ELF-1 (cell line): ENCODE data around the gene IQCE.

ENCODE experiments used
- DNase-seq: peaks from one replicate; pipeline ENCODE4 v3.0.0-alpha.2; 2016; ENCODE audit warnings: low read depth, low spot score

The IQCE gene

DNA sequence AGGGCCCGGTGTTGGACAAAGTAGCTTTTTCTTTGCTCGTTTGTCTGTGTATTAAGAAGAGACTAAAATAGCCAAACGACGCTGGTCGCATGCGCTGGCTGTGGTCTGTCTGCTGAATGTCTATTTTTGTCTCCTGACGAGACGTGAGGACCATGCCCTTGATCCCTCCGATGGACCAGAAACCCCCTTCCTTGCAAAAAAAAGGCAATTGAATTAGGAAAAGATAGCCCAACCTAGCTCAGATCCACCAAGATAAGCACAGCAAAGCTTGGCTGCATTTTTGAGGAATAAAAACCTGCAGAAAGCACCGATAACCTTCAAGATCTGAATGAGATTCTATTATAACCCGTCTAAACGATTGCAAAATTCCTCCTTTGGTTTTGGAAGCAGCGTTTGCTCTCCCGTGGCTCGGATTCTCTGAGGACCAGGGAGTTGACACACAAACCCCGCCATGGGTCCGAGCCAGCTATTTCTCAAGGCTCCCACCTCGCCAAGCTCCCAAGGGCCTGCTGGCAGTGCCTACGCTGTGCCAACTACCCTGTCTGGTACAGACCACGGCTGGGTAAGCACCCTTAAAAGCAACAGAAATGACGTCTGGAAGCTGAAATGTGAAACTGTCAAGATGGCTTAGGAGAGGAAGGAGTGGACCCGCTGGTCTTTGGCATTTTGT, 55.3 kb downstream of the IQCE start:
- no peak for DNase-seq

DNA sequence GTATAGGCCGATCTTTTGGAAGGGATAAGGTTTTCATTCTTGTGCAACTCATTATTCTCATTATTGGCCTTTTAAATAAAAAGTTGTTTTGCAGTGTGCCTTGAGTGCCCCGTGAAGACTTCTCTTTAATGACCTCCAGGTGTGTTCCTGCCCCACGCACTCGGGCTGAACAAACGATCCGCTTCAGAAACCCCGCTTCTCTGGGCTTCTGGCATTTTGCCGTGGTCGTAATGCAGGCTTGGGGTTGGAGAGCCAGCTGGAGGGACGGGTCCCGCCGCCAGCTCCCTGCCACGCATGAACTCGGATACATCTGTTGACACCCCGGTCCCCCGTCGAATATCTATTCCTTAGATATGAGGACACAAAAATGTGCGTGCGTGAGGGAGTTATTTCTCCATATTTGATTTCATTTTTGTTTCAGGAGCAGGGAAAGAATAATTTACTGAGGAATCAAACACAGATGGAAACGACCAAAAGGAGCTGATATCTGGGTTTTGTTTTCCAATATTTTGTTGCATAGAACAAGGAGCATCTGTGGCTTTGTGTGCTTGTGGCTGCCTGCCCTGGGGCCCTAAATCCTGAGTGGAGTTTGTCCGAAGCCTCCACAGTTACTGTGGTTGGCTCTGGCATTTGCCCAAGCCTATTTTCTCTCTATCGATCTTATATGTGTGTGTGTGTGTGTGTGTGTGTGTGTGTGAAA, 56.0 kb downstream of the IQCE start:
- no peak for DNase-seq

DNA sequence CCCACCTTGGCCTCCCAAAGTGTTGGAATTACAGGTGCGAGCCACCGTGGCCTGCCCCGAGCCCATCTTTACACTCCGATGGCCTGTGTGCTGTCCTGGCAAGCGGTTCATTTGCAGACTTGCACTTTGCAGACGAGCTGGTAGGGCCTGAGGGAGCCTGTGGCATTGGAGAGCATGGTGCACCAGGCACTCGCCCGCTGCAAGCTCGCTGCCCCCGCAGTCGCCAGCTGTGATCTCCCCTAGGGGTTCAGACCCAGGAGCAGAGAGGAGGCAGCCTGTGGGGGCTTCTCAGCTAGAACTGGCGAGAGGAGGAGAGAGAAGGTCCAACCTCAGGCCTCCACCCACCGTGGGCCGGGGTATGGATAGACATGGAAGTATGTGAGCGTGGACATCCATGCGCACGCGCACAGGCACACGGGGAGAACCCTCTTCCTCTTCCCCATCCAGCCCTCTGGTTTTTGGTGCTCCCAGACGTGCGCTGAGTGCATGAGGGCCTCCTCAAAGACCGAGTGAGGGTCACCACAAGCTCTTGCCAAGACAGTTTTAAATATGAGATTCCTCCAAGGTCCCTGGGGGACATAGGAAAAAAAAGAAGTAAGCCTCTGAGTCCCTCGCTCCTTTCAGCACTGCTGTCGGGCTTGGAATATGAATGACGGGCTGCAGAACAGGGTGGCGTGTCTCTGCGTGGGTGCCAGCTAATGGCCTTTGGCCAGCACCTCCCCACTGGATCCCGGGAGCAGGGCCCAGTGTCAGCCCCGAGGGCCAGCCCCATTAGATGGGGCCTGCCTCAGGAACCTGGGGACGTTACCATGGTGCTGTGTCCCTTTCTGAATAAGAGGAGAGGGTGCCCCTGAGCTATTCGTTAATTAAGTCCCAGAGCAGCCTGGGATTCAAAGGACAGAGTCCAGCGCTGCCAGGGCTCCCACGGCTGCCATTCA, 57.9 kb downstream of the IQCE start:
- DNase-seq = peak; percentile 51

DNA sequence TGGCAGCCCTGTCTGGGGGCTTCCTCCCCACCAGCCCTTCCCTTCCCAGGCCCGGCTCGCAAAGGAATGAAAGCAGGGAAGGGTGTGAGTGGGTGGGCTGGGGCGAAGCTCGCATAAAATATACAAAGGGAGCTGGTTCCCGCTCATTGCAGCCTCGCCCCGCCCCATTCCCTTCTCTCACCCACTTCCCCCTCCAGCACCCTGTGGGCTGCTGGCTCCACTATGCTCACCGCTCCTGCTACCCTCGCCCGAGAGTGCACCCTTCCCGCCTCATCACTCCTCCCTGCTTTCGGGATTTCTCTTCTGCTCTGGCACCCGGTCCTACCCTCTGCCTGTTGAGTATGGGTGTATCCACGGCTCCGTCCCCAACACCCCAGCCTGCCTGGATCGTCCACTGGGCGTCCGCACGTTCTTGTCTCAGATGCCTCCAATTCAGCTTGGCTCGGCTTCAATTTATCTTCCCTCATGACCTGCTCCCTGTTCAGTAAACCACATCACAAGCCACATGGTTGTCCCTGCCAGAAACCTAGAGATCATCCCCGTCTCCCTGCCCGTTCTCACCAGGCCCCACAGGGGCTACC, 58.6 kb downstream of the IQCE start:
- DNase-seq = no peak

DNA sequence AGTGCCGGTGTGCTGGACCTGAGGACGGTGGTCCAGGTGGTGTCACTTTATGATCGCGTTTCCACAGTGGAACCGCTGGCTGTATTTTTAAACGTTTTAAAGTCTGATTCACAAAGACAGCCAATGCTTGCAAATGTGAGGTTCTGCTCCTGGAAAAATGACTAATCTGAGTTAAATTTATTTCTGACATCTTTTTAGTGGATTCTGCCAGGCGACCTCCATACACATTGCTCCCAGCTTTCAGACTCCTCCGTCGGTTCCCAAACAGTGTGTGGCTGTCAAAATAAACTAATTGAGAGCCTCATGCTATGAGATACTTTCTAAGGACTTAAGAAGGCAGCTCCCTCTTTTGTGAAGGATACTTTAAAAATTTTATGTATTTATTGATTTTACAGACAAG, 60.3 kb downstream of the IQCE start:
- DNase-seq = no peak

DNA sequence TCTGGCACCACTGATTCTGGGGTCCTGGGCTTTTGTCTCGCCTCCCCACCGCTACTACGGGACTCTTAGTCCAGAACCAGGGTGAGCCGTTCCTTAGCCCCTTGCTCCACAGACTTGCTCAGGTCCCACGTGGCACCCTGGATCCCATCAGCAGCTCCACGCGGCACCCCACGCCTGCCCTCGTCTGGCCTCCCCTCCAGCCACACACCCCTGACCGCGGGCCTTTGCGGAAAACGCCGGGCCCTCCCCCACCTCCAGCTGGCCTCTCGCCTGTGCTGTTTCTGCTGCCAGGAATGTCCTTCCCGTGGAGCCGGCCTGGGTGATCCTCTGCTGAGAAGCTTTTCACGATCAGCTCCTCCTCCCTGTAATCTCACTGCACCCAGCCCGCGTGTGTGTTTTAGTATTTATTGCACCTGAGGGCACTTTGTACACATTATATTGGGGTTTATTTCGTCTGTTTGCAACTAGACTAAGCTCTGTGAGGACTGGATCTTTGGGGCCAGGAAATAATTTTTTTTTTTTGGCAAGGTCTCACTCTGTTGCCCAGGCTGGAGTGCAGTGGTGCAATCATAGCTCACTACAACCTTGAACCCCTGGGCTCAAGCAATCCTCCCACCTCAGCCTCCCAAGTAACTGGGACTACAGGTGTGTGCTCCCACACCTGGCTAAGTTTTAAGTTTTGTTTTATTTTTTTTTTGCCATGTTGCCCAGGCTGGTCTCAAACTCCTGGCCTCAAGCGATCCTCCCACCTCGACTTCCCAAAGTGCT, 62.5 kb downstream of the IQCE start:
- peak; percentile 56 for DNase-seq

DNA sequence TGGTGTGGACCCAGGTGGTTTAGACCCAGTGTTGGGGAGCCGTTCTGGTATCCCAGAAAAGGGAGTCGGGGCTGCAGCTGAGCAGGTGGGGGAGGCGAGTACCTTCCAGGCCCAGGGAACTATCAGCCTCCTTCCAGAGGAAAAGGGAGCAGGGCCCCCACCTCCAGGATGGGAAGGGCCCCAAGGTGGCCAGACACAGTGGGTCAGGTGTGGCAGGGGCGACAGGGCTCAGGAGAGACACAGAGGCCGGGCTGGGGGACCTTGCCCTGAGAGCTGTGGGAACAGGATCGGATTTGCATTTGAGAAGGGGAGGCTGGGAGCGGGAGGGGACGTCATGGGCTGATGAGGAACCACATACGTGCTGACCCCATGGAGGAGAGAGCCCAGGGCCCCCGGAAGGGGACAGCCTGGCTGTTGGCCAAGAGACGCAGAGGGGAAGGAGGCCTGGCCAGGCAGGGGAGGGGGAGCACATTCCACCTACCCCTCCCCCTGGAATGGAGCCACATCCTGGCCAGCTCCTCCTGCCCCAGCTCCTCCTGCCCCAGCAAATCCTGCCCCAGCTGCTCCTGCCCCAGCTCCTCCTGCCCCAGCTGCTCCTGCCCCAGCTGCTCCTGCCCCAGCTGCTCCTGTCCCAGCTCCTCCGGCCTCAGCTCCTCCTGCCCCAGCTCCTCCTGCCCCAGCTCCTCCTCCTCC, 63.3 kb downstream of the IQCE start:
- peak; percentile 71 for DNase-seq

DNA sequence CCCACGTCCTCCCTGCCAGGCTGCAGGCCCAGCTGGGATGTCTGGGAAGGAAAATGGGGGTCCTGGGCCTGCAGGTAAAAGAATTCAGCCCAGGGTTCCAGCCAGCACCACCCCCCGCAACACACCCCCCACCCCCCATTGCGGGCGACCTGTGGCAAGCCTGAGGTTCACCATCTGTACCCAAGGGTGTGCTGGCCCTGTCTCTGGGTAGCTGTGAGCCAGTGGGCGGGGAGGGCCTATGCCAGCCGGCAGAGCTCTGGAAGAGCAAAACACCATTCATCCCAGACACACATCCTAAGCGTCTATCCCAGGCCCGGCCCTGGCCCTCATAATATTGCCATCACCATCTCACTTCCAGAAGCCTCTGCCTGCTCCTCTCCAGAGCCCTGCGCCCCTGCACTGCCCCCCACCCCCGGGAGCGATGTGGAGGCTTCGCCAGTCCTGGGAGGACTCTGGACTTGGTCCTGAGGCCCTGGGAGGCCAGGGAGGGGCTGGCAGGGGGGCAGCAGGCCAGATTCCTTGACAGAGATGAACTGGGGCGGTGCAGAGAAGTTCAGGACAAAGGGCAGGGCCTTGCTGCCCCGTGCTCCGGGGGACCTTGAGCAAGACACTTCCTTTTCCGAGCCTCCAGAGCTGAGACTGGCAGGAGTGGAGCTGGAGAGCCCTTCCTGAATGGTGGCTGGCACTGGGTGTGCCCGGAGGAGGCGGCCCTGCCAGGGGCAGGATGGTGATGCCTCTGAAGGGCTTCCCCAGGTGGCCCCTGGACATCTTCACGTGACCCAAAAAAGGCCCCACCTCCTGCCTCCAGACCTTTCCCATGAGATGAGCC, 64.3 kb downstream of the IQCE start:
- no peak for DNase-seq

DNA sequence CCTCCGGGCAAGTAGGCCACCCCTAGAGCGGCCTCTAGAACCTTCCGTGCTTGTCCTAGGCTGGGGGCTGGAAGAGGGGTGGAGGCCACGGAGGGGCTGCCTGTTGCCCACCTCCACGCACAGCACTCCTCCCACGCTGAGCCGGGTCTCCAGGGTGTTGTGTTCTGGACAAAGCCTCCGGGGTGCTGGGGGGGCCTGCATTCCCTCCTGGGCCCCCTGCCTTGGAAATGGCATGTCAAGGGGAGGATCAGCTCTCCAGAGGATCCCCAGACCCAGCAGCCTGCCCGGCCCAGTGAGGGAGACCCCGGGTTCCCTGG, 64.9 kb downstream of the IQCE start:
- no peak for DNase-seq

DNA sequence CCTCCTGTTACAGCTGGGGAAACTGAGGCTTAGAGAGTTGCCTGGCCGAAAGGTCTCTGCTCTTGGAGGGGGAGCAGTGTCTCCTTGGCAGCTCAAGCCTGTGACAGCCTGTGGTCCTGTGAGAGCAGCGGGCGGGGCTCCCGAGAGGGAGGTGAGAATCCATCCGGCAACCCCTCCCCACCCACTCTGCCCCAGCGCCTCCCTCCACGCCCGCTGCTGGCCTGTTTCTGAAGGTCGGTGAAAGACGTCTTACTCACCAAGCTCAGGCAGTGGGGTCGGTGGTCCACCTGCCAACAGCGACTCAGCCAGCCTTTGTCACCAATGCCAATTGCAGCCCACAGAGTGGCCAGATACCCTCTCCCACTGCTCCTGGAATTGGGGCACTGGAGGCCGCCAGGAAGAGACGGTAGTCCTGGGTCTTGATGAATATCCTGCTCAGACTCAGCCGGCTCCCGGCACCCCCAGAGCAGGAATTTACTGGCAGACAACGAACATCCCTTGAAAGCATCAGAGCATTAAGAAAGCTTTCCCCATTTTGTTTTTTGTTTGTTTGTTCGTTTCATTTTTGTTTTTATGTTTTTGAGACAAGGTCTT, 65.6 kb downstream of the IQCE start:
- DNase-seq = no peak

DNA sequence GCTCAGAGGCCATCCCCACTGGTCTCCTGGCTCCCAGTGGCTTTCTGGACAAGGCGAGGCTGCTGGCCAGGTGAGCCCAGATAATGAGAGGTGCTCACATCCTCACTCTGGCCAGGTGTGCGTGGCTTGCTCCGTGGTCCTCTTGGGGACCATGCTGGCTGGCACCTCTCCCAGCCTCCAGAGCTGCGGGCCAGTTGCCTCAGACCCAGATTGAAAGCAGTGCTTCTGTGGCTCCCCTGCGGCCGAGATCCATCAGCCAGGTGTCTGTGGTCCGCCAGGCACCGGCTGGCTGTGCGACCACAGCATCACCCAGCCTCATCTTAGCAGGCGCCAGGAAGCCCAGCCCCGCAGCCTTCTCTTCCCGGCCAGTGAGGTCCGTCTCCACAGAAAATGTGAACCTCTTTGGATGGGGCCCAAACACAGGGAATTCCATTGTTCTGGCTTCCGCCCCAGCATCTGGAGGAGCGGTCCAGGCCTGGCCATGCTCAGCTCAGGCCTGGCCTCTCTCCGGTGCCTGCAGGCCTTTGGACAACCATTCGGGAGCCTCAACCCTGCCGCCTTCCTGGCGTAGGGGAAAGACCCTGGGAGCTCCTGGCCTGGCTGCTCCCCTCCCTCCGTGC, 67.8 kb downstream of the IQCE start:
- no peak for DNase-seq

DNA sequence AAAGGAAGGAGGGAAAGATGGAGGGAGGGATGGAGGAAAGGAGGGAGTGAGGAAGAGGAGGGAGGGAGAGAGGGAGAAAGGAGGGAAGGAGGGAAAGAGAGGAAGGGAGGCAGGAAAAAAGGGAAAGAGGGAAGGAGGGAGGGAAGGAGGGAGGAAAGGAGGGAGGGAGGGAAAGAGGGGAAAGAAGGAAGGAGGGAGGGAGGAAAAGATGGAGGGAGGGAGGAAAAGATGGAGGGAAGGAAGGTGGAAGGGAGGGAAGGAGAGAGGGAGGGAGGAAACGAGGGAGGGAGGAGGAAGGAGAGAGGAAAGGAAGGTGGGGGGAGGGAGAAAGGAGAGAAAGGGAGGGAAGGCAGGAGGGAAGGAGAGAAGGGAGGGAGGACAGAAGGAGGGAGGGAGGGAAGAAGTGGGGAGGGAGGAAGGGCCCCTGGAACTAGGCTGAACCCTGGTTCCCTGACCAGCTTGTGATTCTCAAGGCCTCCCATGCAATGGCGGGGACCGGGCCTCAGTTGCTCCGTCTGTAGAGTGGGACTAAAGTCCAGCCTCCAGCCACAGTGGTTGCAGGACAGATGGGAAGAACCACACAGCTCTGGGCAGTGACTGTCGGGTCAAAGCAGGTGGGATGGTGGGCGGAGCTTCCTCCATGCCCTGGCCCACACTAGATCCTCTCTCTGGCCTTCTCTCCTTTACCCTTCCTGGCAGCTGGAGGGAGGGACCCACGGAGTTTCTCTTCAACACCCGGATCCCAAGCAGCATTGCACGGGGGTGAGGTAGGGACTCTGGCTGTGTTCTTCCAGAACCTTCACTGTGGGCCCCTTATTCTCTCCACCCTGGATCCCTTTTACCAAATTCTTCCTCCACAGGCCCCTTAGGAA, 68.7 kb downstream of the IQCE start:
- DNase-seq = no peak

DNA sequence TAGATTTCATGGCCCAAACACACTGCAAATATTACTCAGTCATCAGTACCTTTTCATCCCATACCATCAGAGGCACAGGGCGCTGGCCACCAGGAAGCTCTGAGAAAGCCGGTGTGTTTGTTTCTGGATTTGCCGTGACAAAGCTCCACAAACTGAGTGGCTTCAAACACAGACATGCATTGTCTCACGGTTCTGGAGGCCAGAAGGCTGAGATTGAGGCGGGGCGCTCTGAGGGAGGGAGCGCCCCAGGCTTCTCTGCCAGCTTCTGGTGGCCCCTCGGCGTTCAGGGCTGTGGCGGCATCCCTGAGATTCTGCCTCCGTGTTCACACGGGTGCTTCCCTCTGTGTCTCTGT, 69.3 kb downstream of the IQCE start:
- DNase-seq = no peak

DNA sequence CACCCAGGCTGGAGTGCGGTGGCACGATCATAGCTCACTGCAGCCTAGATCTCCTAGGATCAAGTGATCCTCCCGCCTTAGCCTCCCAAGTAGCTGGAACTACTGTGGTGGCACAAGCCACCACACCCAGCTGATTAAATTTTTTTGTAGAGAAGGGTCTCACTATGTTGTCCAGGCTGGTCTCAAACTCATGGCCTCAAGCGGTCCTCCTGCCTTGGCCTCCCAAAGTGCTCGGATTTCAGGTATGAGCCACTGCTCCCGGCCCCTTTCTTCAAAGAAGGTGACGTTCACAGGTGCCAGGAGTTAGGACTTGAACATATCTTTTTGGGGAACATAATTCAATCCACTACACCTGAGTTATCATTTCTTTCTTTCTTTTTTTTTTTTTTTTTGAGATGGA, 70.1 kb downstream of the IQCE start:
- DNase-seq = no peak

DNA sequence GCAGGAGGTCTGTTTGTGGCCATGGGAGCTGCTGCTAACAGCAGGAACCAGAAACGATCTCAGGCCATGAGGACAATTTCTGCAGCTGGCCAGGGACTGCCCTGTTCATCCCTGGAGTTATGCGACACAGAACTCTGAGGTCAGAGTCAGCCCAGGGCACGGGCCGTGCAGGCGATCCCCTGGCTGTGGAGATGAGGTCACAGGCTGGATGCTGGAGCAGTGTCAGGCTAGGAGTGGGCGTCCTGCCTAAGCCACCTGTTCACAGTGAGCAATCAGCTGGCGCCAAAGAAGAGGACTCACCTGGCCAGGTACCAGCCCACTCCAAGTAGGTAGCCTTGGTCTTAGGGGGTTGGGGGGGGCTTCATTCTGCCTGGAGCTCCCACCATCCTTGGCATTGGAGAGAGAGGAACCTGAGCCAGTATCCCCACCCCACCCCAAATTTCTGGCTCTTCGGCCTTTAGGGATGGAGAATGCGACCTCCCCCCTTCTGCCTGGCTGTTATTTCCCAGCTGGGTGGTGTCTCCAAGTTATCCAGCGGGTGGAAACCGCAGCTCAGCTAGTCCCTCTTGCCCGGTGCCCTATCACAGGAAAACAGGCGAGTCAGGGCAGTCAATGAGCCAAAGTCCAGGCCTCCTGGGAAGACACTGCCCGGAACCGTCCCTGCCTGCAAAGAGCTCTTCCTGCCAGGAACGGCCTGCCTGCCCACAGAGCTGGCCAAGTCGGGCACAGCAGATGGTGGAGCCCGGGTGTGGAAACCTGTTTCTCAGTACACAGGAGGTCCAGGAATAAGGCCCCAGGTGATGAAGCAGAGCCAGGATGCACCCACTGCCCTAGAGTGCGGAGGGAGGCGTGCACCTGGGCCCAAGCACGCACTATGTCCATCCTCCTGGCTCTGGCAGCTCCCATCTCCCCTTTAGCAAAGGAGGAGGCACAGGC, 71.2 kb downstream of the IQCE start:
- DNase-seq = no peak

DNA sequence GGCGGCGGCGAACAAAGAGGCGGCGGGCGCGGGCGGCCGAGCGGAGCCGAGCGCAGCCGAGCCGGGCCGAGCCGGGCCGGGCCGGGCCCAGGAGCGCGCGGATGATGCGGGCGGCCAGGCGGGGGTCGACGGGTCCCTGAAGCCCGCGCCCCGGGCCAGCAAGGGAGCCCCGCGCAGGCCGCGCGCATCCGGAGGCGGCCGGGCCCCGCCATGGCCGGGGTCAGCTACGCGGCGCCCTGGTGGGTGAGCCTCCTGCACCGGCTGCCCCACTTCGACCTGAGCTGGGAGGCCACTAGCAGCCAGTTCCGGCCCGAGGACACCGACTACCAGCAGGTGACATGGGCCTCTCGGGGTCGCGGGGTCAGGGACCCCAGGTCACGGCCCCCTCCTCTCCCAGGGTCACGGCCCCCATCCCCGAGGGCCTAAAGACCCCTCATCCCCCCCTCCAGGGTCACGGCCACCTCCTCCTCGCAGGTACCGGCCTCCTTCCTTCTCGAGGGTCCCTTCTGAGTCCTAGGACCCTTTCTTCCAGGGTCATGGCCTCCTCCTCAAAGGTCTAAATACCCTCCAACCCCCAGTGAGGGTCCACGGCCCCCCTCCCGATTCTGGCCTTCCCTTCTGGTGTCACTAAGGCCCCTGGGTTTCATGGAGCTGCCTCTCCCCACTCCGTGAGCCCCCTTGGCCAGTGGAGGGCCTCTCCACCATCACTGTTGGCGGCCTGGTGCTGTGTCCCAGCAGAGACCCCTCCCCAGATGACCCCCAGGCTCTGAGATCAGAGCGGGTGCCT, 73.4 kb downstream of the IQCE start, which contains the start of gene TTYH3:
TSS of gene TTYH3 (plus strand) at position 41 of the 787 bp plus-strand sequence. CDS start at position 211, 170 bp downstream.
- DNase-seq = no peak
